ENCODE results near the gene SLC15A3. TPM values are rescaled to one million over a fixed set of nuclear protein-coding genes. Genes with fewer than 3 reads are reported as not detected.

SLC15A3 gene
- total RNA-seq, 1 experiment from 2014 or later = 10.2 TPM

GRCh38 chr11:60889869-60890311 lies 62.1 kb downstream of the SLC15A3 start:
- no peak overlapping the region for H3K4me3 Mint-ChIP-seq
- TF ChIP-seq, protein P1, sequence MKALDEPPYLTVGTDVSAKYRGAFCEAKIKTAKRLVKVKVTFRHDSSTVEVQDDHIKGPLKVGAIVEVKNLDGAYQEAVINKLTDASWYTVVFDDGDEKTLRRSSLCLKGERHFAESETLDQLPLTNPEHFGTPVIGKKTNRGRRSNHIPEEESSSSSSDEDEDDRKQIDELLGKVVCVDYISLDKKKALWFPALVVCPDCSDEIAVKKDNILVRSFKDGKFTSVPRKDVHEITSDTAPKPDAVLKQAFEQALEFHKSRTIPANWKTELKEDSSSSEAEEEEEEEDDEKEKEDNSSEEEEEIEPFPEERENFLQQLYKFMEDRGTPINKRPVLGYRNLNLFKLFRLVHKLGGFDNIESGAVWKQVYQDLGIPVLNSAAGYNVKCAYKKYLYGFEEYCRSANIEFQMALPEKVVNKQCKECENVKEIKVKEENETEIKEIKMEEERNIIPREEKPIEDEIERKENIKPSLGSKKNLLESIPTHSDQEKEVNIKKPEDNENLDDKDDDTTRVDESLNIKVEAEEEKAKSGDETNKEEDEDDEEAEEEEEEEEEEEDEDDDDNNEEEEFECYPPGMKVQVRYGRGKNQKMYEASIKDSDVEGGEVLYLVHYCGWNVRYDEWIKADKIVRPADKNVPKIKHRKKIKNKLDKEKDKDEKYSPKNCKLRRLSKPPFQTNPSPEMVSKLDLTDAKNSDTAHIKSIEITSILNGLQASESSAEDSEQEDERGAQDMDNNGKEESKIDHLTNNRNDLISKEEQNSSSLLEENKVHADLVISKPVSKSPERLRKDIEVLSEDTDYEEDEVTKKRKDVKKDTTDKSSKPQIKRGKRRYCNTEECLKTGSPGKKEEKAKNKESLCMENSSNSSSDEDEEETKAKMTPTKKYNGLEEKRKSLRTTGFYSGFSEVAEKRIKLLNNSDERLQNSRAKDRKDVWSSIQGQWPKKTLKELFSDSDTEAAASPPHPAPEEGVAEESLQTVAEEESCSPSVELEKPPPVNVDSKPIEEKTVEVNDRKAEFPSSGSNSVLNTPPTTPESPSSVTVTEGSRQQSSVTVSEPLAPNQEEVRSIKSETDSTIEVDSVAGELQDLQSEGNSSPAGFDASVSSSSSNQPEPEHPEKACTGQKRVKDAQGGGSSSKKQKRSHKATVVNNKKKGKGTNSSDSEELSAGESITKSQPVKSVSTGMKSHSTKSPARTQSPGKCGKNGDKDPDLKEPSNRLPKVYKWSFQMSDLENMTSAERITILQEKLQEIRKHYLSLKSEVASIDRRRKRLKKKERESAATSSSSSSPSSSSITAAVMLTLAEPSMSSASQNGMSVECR (CRISPR knock-in tag; IDR thresholded peaks at IDR 0.05; ENCODE audit: borderline replicate concordance) = no peak
- TF ChIP-seq KAT7 (CRISPR knock-in tag; IDR thresholded peaks at IDR 0.05; ENCODE audit: borderline replicate concordance) = no peak
- TF ChIP-seq, protein P2, sequence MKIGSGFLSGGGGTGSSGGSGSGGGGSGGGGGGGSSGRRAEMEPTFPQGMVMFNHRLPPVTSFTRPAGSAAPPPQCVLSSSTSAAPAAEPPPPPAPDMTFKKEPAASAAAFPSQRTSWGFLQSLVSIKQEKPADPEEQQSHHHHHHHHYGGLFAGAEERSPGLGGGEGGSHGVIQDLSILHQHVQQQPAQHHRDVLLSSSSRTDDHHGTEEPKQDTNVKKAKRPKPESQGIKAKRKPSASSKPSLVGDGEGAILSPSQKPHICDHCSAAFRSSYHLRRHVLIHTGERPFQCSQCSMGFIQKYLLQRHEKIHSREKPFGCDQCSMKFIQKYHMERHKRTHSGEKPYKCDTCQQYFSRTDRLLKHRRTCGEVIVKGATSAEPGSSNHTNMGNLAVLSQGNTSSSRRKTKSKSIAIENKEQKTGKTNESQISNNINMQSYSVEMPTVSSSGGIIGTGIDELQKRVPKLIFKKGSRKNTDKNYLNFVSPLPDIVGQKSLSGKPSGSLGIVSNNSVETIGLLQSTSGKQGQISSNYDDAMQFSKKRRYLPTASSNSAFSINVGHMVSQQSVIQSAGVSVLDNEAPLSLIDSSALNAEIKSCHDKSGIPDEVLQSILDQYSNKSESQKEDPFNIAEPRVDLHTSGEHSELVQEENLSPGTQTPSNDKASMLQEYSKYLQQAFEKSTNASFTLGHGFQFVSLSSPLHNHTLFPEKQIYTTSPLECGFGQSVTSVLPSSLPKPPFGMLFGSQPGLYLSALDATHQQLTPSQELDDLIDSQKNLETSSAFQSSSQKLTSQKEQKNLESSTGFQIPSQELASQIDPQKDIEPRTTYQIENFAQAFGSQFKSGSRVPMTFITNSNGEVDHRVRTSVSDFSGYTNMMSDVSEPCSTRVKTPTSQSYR (CRISPR knock-in tag; IDR thresholded peaks at IDR 0.05) = no peak
- TF ChIP-seq GRHL2 (CRISPR knock-in tag; IDR thresholded peaks at IDR 0.05; ENCODE audit: insufficient replicate concordance, severe bottlenecking) = no peak
- TF ChIP-seq NR1H2 (CRISPR knock-in tag; IDR thresholded peaks at IDR 0.05) = no peak
- TF ChIP-seq ETV6 (CRISPR knock-in tag; IDR thresholded peaks at IDR 0.05) = no peak
- TF ChIP-seq, protein P3, sequence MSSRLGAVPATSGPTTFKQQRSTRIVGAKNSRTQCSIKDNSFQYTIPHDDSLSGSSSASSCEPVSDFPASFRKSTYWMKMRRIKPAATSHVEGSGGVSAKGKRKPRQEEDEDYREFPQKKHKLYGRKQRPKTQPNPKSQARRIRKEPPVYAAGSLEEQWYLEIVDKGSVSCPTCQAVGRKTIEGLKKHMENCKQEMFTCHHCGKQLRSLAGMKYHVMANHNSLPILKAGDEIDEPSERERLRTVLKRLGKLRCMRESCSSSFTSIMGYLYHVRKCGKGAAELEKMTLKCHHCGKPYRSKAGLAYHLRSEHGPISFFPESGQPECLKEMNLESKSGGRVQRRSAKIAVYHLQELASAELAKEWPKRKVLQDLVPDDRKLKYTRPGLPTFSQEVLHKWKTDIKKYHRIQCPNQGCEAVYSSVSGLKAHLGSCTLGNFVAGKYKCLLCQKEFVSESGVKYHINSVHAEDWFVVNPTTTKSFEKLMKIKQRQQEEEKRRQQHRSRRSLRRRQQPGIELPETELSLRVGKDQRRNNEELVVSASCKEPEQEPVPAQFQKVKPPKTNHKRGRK (CRISPR knock-in tag; IDR thresholded peaks at IDR 0.05; ENCODE audit: borderline replicate concordance) = no peak
- no peak for TF ChIP-seq FOXP1 (CRISPR knock-in tag; IDR thresholded peaks at IDR 0.05; ENCODE audit: borderline replicate concordance)
- TF ChIP-seq PRRX2 (CRISPR knock-in tag; IDR thresholded peaks at IDR 0.05) = no peak
- TF ChIP-seq NFATC4 (CRISPR knock-in tag; IDR thresholded peaks at IDR 0.05) = no peak
- TF ChIP-seq, protein P4, sequence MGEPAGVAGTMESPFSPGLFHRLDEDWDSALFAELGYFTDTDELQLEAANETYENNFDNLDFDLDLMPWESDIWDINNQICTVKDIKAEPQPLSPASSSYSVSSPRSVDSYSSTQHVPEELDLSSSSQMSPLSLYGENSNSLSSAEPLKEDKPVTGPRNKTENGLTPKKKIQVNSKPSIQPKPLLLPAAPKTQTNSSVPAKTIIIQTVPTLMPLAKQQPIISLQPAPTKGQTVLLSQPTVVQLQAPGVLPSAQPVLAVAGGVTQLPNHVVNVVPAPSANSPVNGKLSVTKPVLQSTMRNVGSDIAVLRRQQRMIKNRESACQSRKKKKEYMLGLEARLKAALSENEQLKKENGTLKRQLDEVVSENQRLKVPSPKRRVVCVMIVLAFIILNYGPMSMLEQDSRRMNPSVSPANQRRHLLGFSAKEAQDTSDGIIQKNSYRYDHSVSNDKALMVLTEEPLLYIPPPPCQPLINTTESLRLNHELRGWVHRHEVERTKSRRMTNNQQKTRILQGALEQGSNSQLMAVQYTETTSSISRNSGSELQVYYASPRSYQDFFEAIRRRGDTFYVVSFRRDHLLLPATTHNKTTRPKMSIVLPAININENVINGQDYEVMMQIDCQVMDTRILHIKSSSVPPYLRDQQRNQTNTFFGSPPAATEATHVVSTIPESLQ (CRISPR knock-in tag; IDR thresholded peaks at IDR 0.05) = no peak
- TF ChIP-seq ELF4 (CRISPR knock-in tag; IDR thresholded peaks at IDR 0.05; ENCODE audit: low read depth) = no peak
- TF ChIP-seq ZNF232 (CRISPR knock-in tag; IDR thresholded peaks at IDR 0.05) = no peak
- no peak for TF ChIP-seq TP53 (CRISPR knock-in tag; IDR thresholded peaks at IDR 0.05)
- no peak for TF ChIP-seq MYBL2 (CRISPR knock-in tag; IDR thresholded peaks at IDR 0.05)
- TF ChIP-seq, protein P5, sequence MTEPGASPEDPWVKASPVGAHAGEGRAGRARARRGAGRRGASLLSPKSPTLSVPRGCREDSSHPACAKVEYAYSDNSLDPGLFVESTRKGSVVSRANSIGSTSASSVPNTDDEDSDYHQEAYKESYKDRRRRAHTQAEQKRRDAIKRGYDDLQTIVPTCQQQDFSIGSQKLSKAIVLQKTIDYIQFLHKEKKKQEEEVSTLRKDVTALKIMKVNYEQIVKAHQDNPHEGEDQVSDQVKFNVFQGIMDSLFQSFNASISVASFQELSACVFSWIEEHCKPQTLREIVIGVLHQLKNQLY (CRISPR knock-in tag; IDR thresholded peaks at IDR 0.05) = no peak
- TF ChIP-seq, protein P6, sequence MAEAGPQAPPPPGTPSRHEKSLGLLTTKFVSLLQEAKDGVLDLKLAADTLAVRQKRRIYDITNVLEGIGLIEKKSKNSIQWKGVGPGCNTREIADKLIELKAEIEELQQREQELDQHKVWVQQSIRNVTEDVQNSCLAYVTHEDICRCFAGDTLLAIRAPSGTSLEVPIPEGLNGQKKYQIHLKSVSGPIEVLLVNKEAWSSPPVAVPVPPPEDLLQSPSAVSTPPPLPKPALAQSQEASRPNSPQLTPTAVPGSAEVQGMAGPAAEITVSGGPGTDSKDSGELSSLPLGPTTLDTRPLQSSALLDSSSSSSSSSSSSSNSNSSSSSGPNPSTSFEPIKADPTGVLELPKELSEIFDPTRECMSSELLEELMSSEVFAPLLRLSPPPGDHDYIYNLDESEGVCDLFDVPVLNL (CRISPR knock-in tag; IDR thresholded peaks at IDR 0.05; ENCODE audit: borderline replicate concordance, low read depth) = no peak
- ATAC-seq (no peak), DNase-seq (ENCODE audit: low spot score) (no peak)
- H3K36me3 Mint-ChIP-seq = peaks cover 22% of the 10 kb centered on the region
- peak overlapping the region; percentile 60 for H3K27ac Mint-ChIP-seq
- H3K4me1 Mint-ChIP-seq = no peaks in the 10 kb centered on the region
- no peaks in the 10 kb centered on the region for H3K27me3 Mint-ChIP-seq (ENCODE audit: low read depth)
- H3K9me3 Mint-ChIP-seq = no peaks in the 10 kb centered on the region
- ChIA-PET POLR2A (no interaction called here), CTCF (interaction anchor here (0.7 to 5.4 kb wide), 3 partner anchors 10 to 127 kb away, joined by 3 to 277 read pairs (median 64); no protein-coding TSS in a partner anchor)
